SK-N-MC (cell line): ENCODE results near the gene PALM.

Source experiments
- DNase-seq: peaks from one replicate; pipeline ENCODE4 v3.0.0-alpha.2; 2011; ENCODE audit warnings: low read depth, low spot score
- H3K27ac ChIP-seq: fragments of 200-600 bp; sonication (generic); 2 replicates; pipeline ENCODE4 v1.5.1; 2016; ENCODE audit warnings: mixed run types
- H3K36me3 ChIP-seq: fragments of 200-600 bp; sonication (generic); 2 replicates; pipeline ENCODE4 v1.6.1; 2017; ENCODE audit warnings: antibody characterized with exemption, low read length, mixed read lengths; ENCODE audit not compliant: insufficient read depth
- H3K4me3 ChIP-seq: fragments of 200-600 bp; sonication (generic); 2 replicates; pipeline ENCODE4 v1.5.1; 2016
- H3K9ac ChIP-seq: fragments of 200-600 bp; sonication (generic); 2 replicates; pipeline ENCODE4 v1.8.0; 2017; ENCODE audit warnings: mixed run types, mixed read lengths; ENCODE audit not compliant: insufficient read length
- H3K9me3 ChIP-seq: fragments of 200-600 bp; sonication (generic); 2 replicates; pipeline ENCODE4 v1.6.1; 2017; ENCODE audit warnings: low read depth, mild to moderate bottlenecking, antibody characterized with exemption, low read length, moderate library complexity, mixed read lengths
- EZH2 ChIP-seq: fragments of 200-600 bp; sonication (generic); IDR thresholded peaks from one replicate; pipeline ENCODE4 v1.6.1; 2017; ENCODE audit warnings: antibody characterized with exemption
- FOXP2 ChIP-seq: optimal IDR thresholded peaks from 2 replicates; pipeline ENCODE3; 2011; ENCODE audit warnings: mild to moderate bottlenecking, moderate library complexity; ENCODE audit not compliant: insufficient read depth; ENCODE audit errors: extremely low read length, control extremely low read depth
- POLR2AphosphoS5 ChIP-seq: IDR thresholded peaks from 2 replicates; pipeline ENCODE4 v1.6.1; 2012; ENCODE audit warnings: mild to moderate bottlenecking, low read depth, low read length, borderline replicate concordance

The PALM gene

GRCh38 chr19:718251-718951 is 9.7 kb downstream of the PALM start:
- DNase-seq = no peak
- H3K4me3 ChIP-seq = no peak overlapping the region
- H3K27ac ChIP-seq = 0 out of 2 replicates have a peak overlapping the region, but pooled peaks have one; percentile 9
- no peaks in the 10 kb centered on the region for H3K9me3 ChIP-seq
- H3K9ac ChIP-seq = no peak overlapping the region
- H3K36me3 ChIP-seq = peaks cover 4% of the 10 kb centered on the region; the same call in 1 of the 2 replicates
- TF ChIP-seq EZH2 = no peak
- no peak for TF ChIP-seq POLR2AphosphoS5
- TF ChIP-seq FOXP2 = no peak

- Histone ChIP-seq H3K27ac (no peak overlapping the region), H3K4me3 (no peak overlapping the region), H3K36me3 (peaks cover 4% of the 10 kb centered on the region; the same call in 1 of the 2 replicates), H3K9ac (no peak overlapping the region), H3K9me3 (no peaks in the 10 kb centered on the region)
- no peak for DNase-seq
- TF ChIP-seq POLR2AphosphoS5 (no peak), FOXP2 (no peak), EZH2 (no peak)
Measured at GRCh38 chr19:718991-719512, 10.3 kb downstream of the PALM start.

GRCh38 chr19:719636-720344 is 11.1 kb downstream of the PALM start:
- Histone ChIP-seq H3K4me3 (no peak overlapping the region), H3K9ac (no peak overlapping the region), H3K27ac (no peak overlapping the region), H3K36me3 (peaks cover 4% of the 10 kb centered on the region; the same call in 1 of the 2 replicates), H3K9me3 (no peaks in the 10 kb centered on the region)
- no peak for DNase-seq
- TF ChIP-seq POLR2AphosphoS5 = no peak
- TF ChIP-seq FOXP2 = no peak
- TF ChIP-seq EZH2 = no peak

- DNase-seq = no peak
- TF ChIP-seq FOXP2 (no peak), EZH2 (no peak), POLR2AphosphoS5 (no peak)
- Histone ChIP-seq H3K36me3 (peaks cover under 1% of the 10 kb centered on the region; the same call in 1 of the 2 replicates), H3K9me3 (no peaks in the 10 kb centered on the region), H3K9ac (no peak overlapping the region), H3K27ac (no peak overlapping the region), H3K4me3 (no peak overlapping the region)
Measured at GRCh38 chr19:720345-721160, 11.8 kb downstream of the PALM start.

GRCh38 chr19:722553-723101 is 13.9 kb downstream of the PALM start:
- DNase-seq = no peak
- Histone ChIP-seq H3K9me3 (no peaks in the 10 kb centered on the region), H3K4me3 (no peak overlapping the region), H3K27ac (no peak overlapping the region), H3K9ac (no peak overlapping the region), H3K36me3 (no peaks in the 10 kb centered on the region)
- no peak for TF ChIP-seq EZH2
- no peak for TF ChIP-seq FOXP2
- TF ChIP-seq POLR2AphosphoS5 = no peak

GRCh38 chr19:723247-723646 is 14.5 kb downstream of the PALM start:
- no peak overlapping the region for H3K4me3 ChIP-seq
- TF ChIP-seq POLR2AphosphoS5 (no peak), FOXP2 (no peak), EZH2 (no peak)
- no peak overlapping the region for H3K9ac ChIP-seq
- DNase-seq = no peak
- H3K36me3 ChIP-seq = no peaks in the 10 kb centered on the region
- H3K9me3 ChIP-seq = no peaks in the 10 kb centered on the region
- no peak overlapping the region for H3K27ac ChIP-seq

- Histone ChIP-seq H3K4me3 (no peak overlapping the region), H3K9ac (no peak overlapping the region), H3K27ac (no peak overlapping the region), H3K36me3 (no peaks in the 10 kb centered on the region), H3K9me3 (no peaks in the 10 kb centered on the region)
- TF ChIP-seq EZH2 = no peak
- TF ChIP-seq POLR2AphosphoS5 = no peak
- TF ChIP-seq FOXP2 = no peak
- no peak for DNase-seq
Measured at GRCh38 chr19:723714-724113, 15.0 kb downstream of the PALM start.
